ENCODE results near the gene ERGIC3. TPM values are rescaled to one million over a fixed set of nuclear protein-coding genes. Genes with fewer than 3 reads are reported as not detected.

ERGIC3 gene
- total RNA-seq, 2 donors from 2014 or later, result 120 to 136 TPM

DNA sequence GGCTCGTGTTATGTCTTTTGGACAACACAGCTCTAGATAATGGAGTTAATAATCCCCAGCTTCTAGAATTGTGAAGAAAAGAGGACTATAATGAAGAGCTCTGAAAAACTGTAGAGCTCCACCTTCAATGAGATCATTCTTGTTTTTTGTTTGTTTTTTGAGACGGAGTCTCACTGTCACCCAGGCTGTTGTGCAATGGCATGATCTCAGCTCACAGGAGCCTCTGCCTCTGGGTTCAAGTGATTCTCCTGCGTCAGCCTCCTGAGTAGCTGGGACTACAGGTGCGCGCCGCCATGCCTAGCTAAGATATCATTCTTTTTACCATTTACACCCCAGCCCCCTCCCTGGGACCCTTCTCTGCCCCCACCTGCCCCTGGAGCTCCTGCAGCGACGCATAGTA lies 36.6 kb downstream of the ERGIC3 start:
- H3K4me1 ChIP-seq, result no peaks in the 10 kb centered on the region
- no peaks in the 10 kb centered on the region for H3K9me3 ChIP-seq
- H3K27me3 ChIP-seq, result no peaks in the 10 kb centered on the region
- WGBS, 2 donors, result 80 to 86% methylated on average over 8 of the region's 8 CpGs
- H3K4me3 ChIP-seq, result no peak overlapping the region
- H3K36me3 ChIP-seq (replicated peaks in 1 of 2; ENCODE audit: insufficient read depth in 1 of 2, low read depth in 2 of 2), result no peaks in the 10 kb centered on the region
- intact Hi-C loops (cut with DNase I), result no loop called here
- H3K27ac ChIP-seq, result no peak overlapping the region
- TF ChIP-seq POLR2A (IDR thresholded peaks at IDR 0.05) (no peak), CTCF (IDR thresholded peaks at IDR 0.05) (no peak)
- no peak for ATAC-seq
- no peak for DNase-seq

GRCh38 chr20:35579196-35579595 lies 37.3 kb downstream of the ERGIC3 start:
- Histone ChIP-seq H3K27ac (no peak overlapping the region), H3K36me3 (replicated peaks in 1 of 2; ENCODE audit: insufficient read depth in 1 of 2, low read depth in 2 of 2) (no peaks in the 10 kb centered on the region), H3K4me3 (no peak overlapping the region), H3K4me1 (no peaks in the 10 kb centered on the region), H3K27me3 (no peaks in the 10 kb centered on the region), H3K9me3 (no peaks in the 10 kb centered on the region)
- whole genome bisulfite sequencing, 2 donors, result 88 to 92% methylated on average over 5 to 6 of the region's 6 CpGs
- ATAC-seq (no peak), DNase-seq (no peak)
- TF ChIP-seq POLR2A (IDR thresholded peaks at IDR 0.05), result no peak
- no peak for TF ChIP-seq CTCF (IDR thresholded peaks at IDR 0.05)
- intact Hi-C loops (cut with DNase I), result no loop called here

DNA sequence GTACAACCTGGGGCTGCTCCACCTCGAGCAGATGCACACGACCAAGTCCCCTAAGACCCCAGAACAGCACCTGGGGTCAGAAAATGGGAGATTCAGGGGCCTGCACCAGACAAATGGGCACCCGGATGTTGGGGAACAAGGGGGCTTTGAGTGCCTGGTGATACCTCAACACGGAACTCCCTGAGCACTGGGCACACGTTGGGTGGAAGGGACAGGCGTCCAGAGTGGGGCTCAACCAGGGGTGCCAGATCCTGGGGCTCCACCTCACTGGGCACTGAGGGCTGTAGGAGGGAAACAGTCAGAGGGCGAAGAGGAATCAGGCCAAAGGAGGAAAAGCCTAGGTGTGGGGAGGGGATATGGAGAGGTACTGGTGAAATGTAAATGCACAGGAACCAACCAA lies 40.3 kb downstream of the ERGIC3 start:
- H3K9me3 ChIP-seq, result no peaks in the 10 kb centered on the region
- no peaks in the 10 kb centered on the region for H3K36me3 ChIP-seq (replicated peaks in 1 of 2; ENCODE audit: insufficient read depth in 1 of 2, low read depth in 2 of 2)
- H3K27me3 ChIP-seq, result no peaks in the 10 kb centered on the region
- no peak for ATAC-seq
- no peak for DNase-seq
- intact Hi-C loops (cut with DNase I), result no loop called here
- no peak for TF ChIP-seq POLR2A (IDR thresholded peaks at IDR 0.05)
- TF ChIP-seq CTCF (IDR thresholded peaks at IDR 0.05), result no peak
- no peak overlapping the region for H3K4me3 ChIP-seq
- no peak overlapping the region for H3K27ac ChIP-seq
- no peaks in the 10 kb centered on the region for H3K4me1 ChIP-seq
- 84 to 88% methylated on average over 7 of the region's 7 CpGs for WGBS, 2 donors

- Histone ChIP-seq H3K4me3 (no peak overlapping the region), H3K27ac (no peak overlapping the region), H3K9me3 (no peaks in the 10 kb centered on the region), H3K27me3 (no peaks in the 10 kb centered on the region), H3K4me1 (no peaks in the 10 kb centered on the region), H3K36me3 (replicated peaks in 1 of 2; ENCODE audit: insufficient read depth in 1 of 2, low read depth in 2 of 2) (no peaks in the 10 kb centered on the region)
- ATAC-seq, result no peak
- WGBS, 2 donors, result 79 to 90% methylated on average over 8 to 12 of the region's 12 CpGs
- intact Hi-C loops (cut with DNase I), result no loop called here
- no peak for DNase-seq
- no peak for TF ChIP-seq CTCF (IDR thresholded peaks at IDR 0.05)
- TF ChIP-seq POLR2A (IDR thresholded peaks at IDR 0.05), result no peak
Measured at GRCh38 chr20:35582741-35583404, 41.0 kb downstream of the ERGIC3 start.
